Gastrocnemius medialis (tissue), 4 donors: ENCODE results near the gene MMP25.

ENCODE experiments used
- CTCF ChIP-seq, 5 experiments: fragments of 450-650 bp in 3 of 5; fragments of 200-600 bp in 2 of 5; sonication (generic) in 2 of 5; IDR thresholded peaks in 4 of 5; conservative IDR thresholded peaks in 1 of 5; 1 replicate in 4 of 5; 2 replicates in 1 of 5; pipeline ENCODE4 v1.5.1; 2016 to 2019; ENCODE audit warnings: antibody characterized with exemption in 5 of 5, mild to moderate bottlenecking in 3 of 5, moderate library complexity in 3 of 5
- POLR2A ChIP-seq, 2 donors: fragments of 450-650 bp; IDR thresholded peaks; one replicate each; pipeline ENCODE4 v1.6.1; 2017; ENCODE audit warnings: antibody characterized with exemption in 2 of 2, mild to moderate bottlenecking in 2 of 2, moderate library complexity in 2 of 2

GRCh38 chr16:3050487-3050886, 4.1 kb downstream of the MMP25 start:
- TF ChIP-seq CTCF (IDR thresholded peaks at IDR 0.05 in 4 of 5, conservative IDR thresholded peaks at IDR 0.05 in 1 of 5) (no peak), POLR2A (IDR thresholded peaks at IDR 0.05) (no peak)
